Right hindlimb (tissue), 1 donor: Measurements from ENCODE around the gene CP.

Experiments used
- DNase-seq: peaks from one replicate; pipeline ENCODE4 v3.0.0-alpha.2; 2018

CP gene

DNA sequence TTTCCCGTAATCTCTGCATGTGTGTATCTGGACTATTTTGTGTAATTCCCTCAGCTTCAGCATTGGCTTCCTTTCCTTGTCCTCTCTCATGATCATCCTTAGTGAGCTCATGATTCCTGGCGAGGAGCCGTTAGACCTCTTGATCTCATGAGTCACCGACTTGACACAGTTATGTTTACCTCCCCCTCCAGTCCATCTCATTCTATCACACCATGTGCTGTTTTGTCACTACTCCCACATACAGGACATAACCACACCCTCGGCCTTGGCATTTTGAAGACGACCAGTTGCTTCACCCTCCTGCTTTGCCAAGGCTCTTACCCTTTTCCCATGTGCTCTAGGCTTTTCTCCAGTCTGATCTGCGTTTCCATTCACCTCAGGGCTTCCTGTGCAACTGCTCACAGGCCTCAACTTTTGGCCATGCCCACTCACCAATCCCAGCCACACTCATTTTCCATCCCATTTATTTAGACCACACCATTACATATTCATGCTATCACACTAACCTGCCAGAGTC lies 41.5 kb downstream of the CP start:
- DNase-seq = peak; percentile 43

DNA sequence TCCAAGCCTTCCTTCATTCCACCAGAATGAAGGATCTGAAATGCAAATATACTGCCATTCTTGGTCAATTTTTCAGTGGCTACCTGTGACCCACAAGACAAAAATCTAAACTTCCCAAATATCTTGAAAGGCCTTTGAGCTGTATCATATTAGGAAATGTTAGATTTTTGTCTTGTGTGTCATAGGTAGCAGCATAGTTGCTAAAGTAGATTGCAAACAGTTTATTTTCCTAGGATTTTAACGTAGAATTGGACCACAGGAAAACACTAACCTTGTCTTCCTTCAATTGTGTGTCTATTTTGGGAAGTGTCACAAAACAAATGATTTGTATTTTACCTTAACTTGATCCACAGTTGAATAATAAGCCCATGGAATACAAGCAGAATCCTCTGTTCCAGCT lies 42.4 kb downstream of the CP start:
- DNase-seq = no peak

DNA sequence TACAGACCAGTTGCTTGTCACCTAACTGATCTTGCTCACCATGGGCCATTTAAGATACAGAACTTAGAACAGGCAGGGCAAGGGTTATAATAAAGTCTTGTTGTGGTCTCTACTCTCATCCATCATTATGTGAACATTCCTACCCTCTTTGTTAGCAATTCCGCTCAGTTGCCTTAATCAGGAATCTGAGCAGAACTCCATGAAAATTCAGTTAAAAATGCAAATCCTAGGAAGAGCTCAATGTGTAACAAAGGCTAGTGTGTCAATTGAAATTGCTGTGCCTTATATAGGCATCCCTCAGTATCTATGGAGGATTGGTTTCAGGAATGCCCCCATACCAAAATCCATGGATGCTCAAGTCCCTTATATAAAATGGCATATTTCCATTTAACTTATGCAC lies 44.5 kb downstream of the CP start:
- DNase-seq = no peak

DNA sequence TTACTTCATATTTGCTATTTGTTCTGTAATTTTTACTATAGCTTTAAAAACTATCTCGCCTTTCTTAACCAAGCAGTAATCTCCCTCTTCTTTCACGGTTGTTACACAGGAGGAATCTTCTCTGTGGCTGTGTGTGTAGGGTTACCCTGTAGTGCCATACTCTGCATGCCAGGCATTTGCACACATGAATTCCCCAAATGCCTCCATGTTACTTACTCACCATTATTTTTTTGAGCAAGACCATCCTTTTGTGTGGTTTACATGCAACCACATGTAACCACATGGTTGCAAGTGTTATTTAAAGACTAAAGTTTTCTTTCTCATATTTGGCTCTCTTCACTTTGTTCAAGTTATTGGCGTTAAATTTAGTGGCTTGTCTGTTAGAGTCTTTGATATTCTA lies 46.7 kb downstream of the CP start:
- DNase-seq = no peak

DNA sequence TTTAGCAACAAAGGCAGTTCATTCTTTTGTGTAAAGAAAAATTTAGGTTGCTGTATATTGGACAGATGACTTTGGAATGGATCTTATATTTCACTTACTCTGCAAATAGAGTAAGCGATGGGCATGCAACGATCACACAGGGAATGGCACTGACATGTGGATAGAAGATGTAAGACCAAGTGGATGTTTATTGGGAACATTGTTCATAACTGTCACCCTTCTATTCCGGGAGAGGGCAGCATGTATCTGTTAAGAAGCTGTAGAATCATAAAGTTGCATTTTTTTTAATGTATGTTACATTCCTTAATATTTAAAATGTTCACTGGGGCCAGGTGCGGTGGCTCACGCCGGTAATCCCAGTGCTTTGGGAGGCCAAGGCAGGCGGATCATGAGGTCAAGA lies 51.0 kb downstream of the CP start:
- DNase-seq = no peak

DNA sequence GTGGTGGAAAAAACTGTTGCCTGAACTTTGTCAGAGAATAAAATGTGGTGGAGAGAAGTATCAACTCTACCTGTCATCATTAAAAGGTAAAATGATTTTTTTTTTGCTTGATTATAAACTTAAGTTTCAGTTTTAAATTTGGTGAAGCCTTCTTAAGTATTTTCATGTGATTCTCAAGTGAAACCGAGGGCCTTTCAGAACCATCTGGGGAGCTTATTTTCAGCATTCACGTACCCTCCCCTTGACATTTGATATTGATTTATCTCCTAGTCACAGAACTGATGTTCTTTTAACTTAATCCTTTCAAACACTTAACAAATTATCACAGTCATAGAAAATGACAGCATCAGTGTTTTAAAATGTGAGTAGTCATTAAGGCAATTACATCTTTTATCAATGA lies 53.7 kb downstream of the CP start:
- DNase-seq = no peak

DNA sequence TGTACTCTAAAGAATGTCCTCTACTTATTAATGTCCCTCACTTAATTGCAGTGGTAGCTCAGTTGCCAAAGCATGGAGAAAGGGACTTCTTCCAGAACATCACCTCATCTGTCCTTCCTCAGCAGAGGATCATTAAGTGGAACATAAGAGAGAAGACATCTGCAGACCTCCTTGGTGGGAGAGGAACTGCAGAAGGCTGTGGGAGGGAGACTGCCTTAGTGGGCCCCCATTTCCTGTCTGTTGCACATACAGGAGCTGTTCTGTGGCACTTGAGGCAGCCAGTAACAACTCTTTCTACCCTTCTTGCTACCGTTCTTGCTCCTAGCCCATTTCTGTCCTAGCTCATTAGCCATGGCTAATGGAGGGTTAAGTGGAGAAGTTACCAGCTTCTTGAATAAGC lies 58.6 kb downstream of the CP start:
- DNase-seq = no peak

DNA sequence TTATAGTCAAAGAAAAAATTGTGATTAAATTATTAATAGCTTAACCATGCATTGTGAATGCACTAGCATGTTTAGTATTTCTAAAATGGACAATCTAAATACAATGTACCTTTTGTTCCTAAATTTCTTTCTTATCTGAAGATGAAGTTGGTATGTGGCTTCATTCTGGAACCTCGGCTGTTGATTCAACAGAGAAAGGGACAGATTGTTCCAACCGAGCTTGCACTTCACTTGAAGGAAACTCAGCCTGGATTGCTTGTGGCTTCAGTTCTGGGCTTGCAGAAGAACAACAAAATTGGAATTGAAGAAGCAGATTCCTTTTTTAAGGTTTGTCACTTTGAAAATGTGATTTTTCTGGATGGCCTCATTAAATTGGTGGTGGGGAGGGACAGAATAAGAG lies 59.6 kb downstream of the CP start:
- DNase-seq = no peak

DNA sequence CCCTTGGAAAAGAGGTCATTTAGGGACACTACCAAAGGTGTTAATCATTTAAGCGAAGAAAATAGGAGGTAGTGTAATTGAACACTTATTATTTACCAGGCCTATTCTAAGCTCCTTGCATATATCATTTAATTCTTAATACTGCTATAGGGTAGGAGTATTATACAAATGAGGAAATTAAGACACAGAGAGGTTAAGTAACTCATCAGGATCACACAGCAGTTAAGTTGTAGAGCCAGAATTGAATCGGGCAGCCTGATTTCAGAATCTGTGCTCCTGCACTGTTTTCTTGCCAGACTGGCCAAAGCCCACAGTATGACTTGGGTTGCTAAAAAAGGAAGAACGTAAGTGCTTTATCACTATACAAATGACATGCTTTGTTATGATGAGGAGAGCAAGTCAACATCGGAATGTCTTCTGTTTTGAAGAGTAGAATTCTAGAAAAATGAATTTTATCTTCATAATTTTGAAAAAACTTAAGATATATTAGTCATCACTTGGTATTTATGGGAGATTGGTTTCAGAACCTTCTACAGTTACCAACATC lies 60.8 kb downstream of the CP start:
- no peak for DNase-seq

DNA sequence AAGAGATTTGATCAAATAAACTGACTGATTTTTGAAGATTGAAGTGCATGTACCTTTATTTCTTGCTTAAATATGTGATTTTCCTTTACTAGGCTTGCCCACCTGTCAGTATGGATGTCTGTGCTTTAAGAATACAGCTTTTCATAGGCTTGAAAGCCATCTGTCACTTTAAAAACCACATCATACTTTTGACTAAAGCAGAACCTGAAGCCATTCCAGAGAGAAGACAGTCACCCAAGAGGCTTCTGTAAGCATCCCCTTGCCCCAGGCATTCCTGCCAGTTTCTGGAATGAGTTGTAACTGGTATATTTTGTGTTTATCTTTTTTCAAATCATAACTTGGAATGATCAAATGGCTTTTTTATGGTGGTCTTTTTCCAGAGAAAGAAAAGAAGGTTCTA lies 68.2 kb downstream of the CP start:
- no peak for DNase-seq

DNA sequence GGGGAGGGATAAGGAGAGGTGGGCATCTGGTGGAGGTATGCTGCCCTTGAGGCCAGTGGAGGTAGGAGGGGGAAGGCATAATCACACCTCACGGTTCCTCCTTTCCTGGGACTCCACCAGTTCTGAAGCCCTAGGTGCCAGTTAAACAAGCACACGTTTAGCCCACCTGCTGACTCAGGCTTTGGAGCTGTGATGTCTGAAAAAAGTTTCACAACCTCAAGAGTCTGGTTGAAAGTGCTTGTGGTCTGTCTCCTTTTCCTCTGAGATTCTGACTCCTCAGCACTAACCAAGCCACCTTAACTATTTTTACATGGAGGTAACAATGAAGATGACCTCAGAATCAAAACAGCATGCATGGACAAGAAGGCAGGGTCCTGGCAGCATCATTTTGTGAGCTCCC lies 69.2 kb downstream of the CP start:
- no peak for DNase-seq

DNA sequence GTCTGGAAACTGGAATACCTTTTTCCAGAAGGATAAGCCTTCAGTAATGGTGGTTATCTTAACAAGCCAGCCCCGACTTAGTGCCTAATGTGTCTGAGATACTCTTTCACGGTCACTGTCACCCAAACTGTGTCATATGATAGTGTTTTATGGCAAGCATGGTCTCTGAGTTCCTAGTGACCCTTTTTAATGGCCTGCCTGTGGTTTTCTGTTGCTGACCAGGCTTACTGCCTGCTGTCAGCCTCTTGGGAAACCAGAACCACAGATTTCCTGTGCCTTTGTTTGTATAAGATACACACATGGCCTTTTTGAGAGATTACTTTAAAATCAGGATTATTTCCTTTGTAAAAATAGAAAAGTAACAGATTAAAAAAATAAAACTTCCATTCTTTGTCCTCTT lies 69.8 kb downstream of the CP start:
- DNase-seq = no peak

DNA sequence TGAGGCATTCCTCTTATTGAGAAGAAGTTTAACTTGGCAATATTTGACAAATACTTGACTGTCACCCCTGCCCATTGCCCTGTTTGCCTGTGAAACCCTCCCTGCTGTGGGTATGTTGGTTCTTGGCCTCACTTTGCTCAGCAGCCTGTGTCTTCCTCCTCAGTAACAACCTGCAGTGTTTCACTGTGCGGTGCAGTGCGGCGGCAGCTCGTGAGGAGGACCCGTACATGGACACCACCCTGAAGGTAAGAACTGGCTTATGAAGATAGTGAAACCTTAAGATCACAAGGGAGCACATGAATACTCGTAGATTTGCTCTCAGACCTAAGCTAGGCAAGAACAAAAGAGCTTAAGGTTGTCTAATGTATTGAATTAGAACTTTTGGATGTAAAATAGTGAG lies 71.2 kb downstream of the CP start:
- DNase-seq = no peak

DNA sequence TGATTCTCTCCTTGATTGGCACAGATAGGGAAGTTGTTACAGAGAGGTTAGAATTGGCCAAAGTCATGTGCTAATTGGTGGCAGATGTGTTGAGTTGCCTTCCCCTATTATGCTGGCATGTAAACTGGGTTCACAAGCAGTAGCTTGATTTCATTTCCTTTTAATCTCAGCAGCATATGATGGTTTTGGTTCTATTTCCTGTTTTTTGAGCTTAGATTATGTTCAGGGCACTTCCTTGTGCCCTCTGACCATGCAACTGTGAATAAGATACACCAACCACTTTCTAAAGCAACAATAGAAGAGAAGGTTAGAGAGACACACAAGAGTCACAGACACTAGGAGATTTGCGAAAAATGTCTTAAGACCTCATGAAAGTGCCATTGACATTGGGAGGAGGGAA lies 75.7 kb downstream of the CP start:
- no peak for DNase-seq

DNA sequence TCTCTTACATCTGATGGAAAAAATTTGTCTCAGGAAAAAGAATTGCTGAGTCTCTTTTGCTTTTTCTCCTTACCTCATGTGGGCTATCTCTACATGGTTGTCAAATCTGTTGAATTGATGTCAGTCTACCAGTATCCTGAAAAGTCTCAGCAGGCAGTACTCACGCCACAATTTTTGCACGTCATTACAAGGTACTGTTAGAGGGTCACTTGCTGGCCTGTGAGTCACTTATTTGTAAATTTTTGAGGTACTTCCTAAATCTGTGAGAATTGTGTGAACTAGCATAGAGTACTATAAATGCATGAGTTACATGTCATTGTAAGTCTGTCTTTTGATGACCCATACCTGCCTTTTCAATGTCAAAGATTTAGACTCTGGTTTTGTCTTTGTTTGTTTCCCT lies 76.3 kb downstream of the CP start:
- no peak for DNase-seq

DNA sequence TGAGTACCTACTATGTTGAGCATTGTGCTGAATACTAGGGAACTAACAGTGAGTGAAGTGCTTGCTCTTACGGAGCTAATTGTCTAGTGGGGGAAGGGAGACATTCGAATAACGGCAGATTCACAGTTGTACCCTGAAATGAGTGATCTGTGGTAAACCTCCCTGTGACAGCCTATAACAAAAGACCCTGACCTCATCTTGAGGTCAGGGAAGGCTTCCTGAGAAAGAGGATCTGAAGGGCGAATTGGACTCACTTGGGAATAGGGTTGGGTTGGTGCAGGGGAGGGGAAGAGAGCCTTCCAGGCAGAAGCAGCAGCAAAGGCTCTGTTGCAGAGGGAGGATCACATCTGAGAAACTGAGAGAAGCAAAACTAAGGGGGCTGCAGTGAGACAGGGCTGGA lies 78.9 kb downstream of the CP start:
- no peak for DNase-seq

DNA sequence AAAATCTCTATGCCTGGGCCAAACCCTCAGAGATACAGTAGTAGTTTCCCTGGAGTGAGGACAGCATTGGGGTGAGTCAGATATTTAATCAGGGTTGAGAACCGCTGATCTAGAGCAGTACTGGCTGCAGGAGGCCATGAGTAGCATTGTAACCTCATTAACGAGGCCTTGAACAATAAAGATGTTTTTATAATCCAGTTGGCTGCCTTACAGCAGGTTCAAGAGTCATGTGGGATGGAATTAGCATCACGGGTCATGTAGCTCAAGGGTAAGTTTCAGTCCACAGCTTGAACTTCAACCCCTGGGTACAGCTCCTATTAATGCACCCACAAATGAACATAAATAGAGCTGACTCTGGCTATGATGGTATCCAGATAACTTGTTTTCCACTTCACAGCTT lies 87.1 kb downstream of the CP start:
- no peak for DNase-seq

DNA sequence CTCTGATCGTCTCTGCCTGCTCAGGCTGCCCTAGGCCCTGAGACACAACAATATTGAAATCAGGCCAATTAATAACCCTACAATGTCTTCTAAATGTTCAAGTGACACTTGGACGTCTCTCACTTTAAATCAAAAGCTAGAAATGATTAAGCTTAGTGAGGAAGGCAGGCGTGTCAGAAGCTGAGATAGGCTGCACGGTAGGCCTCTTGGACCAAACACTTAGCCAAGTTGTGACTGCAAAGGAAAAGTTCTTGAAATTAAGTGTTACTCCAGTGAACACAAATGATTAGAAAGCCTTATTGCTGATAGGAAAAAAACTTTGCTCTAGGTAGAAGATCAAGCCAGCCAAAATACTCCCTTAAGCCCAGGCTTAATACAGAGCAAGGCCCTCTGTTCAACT lies 90.0 kb downstream of the CP start:
- DNase-seq = no peak

DNA sequence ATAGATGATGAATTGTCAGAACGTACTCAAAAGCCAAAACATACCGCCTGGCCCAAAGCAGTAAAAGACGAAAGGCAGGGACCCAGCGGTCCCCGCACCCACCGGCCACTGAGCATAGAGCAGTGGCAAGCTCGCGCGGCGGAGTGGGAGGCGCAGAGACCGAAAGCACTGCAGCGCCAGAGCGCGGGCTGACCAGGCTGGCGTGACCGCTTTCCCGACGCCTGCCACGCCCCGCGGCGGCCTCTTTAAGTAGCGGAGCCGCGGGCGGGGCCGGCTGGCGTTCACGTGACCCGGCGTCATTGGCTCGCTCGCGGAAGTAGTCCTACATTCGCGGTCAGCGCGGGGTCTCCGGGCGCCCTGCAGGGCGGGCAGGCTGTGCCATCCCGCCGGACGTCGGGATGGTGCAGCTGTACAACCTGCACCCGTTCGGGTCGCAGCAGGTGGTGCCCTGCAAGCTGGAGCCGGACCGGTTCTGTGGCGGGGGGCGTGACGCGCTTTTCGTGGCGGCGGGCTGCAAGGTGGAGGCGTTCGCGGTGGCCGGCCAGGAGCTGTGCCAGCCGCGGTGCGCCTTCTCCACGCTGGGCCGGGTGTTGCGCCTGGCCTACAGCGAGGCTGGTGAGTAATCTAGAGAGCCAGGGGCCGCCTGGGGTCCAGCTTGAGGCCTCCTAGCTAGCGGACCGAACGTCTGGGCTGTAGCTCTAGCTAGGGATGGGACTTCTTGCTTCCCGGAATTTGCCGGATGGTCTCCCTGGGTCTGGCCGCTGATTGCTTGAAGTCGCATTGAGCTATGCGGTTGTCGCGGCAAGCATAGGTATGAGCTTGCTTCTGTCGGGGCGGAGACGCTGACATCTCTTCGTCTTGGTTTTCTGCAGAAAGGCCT lies 92.1 kb downstream of the CP start, which contains the start of gene HPS3:
Gene HPS3, plus strand, starts transcription at position 313 of the 880 bp plus-strand sequence. Its CDS starts 86 bp downstream, at position 399.
- peak; percentile 93 for DNase-seq

DNA sequence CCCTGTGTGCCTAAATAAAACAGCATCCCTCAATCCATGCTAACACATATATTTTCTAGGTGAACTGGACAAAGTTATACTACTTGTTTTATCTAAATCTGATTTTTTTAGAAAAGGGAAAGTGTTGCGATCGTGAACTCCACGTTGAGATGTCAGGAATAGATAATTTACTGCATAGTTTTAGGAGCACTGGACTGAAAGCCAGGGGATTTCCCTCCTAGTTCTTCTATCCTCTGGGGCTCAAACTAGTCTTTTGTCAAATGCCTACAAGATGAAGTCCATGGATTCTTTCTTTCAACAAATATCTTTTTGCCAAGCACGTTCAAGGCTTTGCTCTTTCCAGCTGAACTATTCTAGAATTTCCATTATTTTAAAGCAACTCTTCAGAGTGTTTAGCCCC lies 92.8 kb downstream of the CP start:
- DNase-seq = no peak

DNA sequence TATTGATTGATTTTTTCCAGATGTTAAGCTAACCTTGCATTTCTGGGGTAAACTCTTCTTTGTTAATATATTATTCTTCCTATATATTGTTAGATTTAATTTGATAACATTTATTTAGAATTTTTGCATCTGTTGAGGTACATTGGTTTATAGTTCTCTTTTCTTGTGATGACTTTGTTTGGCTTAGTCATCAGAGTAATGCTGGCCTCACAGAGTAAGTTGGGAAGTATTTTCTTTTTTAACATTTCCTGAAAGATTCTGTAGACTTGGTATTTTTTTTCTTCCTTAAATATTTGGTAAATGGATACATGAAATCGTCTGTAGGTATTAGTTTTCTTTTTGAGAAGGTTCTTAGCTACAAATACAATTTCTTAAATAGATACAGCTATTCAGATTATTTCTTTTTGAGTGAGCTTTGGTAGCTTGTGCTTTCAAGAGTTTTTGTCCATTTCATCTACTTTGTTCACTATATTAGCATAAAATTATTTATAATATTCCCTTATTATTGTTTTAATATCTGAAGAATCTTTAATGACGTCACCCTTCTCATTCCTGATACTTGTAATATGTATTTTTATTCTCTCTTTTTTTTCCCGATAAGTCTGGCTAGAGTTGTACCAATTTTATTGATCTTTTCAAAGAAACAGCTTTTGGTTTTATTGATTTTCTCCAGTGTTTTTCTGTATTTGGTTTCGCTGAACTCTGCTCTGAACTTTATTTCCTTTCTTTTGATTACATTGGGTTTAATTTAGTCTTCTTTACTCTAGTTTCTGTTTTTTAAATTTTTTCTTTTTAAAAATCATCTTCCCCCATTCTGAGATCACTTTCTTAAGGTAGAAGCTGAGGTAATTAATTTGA lies 98.7 kb downstream of the CP start:
- no peak for DNase-seq
